Measurements from ENCODE around the gene ATP2B2. TPM values are rescaled to one million over a fixed set of nuclear protein-coding genes. Genes with fewer than 3 reads are reported as not detected.

The ATP2B2 gene
- total RNA-seq, 8 experiments from 2014 or later = 0.04 to 3.5 (median 0.73) TPM

DNA sequence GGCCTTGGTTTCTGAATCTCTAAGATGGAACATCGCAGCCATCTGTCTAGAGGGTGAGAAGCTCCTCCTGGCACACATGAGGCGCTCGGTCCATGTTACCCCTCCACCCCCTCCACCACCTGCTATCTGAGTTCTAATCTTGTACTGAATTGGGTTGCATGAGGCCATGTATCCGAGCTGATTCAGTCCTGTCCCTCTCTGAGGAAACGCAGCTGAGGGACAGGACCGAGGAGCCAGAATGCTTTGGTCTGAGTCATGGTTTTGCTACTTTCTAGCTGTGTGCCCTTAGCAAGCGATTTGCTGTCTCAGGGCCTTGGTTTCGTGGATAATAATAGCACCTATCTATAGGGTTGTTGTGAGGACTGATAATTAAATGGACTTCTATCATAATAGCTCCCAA lies 96.7 kb downstream of the ATP2B2 start:
- in situ Hi-C loops (cut with MboI; ENCODE audit: low pct_unique_long_range_greater_than_20kb in 2 of 9, low sequenced_read_pairs in 9 of 9, unreplicated experiment in 9 of 9) = loop anchor here in 1 of 9 experiments (25.0 kb wide), 1 partner anchor 329 kb away; no protein-coding TSS in a partner anchor
- ATAC-seq (replicated peaks in 6 of 8) = no peak
- WGBS, 10 experiments = 51 to 100% (median 80%) methylated on average over 2 to 8 of the region's 8 CpGs; no CpG with 5 or more reads in 5 of the 10 experiments

DNA sequence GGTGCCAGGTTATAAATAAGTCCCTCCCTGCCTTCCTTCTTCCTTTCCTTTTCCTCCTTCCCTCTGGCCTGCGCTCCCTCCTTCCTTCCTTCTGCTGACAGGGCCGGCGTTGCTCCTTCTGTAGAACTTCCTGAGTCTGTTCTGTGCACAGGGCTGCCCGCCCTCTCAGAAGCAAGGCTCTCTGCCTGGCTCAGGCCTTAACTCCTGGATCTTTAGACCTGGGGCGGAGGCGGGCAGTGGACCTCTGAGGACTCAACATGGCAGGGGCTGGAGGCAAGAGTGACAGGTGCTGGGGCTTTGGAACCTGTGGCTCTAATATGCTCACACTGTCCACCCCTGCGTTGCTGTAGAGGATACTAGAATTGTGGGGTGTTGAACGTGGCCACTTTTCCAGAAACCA lies 98.0 kb downstream of the ATP2B2 start:
- no peak overlapping the region for H3K4me3 ChIP-seq
- H3K27ac ChIP-seq = no peak overlapping the region
- H3K4me1 ChIP-seq (replicated peaks in 1 of 2) = no peaks in the 10 kb centered on the region
- 40 to 100% (median 78%) methylated on average over 1 to 5 of the region's 8 CpGs; no CpG with 5 or more reads in 4 of the 10 experiments for WGBS, 10 experiments
- in situ Hi-C loops (cut with MboI; ENCODE audit: low pct_unique_long_range_greater_than_20kb in 2 of 9, low sequenced_read_pairs in 9 of 9, unreplicated experiment in 9 of 9) = loop anchor here in 1 of 9 experiments (25.0 kb wide), 1 partner anchor 330 kb away; no protein-coding TSS in a partner anchor
- ATAC-seq (replicated peaks in 6 of 8) = no peak

More for the DNA sequence above, 96.7 kb downstream of the ATP2B2 start:
- no peak overlapping the region for H3K4me3 ChIP-seq
- no peak overlapping the region for H3K27ac ChIP-seq
- H3K4me1 ChIP-seq (replicated peaks in 1 of 2) = no peaks in the 10 kb centered on the region

DNA sequence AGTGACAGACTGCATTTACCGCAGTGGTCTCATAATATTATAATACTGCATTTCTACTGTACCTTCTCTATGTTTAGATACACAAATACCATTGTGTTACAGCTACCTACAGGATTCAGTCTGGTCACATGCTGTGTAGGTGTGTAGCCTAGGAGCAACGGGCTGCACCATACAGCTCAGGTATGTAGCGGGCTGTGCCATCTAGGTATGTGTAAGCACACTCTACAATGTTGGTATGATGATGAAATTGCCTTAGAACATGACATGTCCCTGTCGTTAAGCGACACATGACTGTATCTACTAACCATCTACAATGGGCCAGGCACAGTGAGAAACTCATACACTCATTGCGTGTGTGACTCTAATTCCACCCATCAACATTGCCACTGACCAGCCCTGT lies 99.0 kb downstream of the ATP2B2 start:
- in situ Hi-C loops (cut with MboI; ENCODE audit: low pct_unique_long_range_greater_than_20kb in 2 of 9, low sequenced_read_pairs in 9 of 9, unreplicated experiment in 9 of 9) = loop anchor here in 1 of 9 experiments (25.0 kb wide), 1 partner anchor 331 kb away; no protein-coding TSS in a partner anchor
- no peak overlapping the region for H3K27ac ChIP-seq
- no peak for ATAC-seq (replicated peaks in 6 of 8)
- no peaks in the 10 kb centered on the region for H3K4me1 ChIP-seq (replicated peaks in 1 of 2)
- H3K4me3 ChIP-seq = no peak overlapping the region
- 17 to 100% (median 68%) methylated on average over 1 to 4 of the region's 6 CpGs; no CpG with 5 or more reads in 4 of the 10 experiments for WGBS, 10 experiments

DNA sequence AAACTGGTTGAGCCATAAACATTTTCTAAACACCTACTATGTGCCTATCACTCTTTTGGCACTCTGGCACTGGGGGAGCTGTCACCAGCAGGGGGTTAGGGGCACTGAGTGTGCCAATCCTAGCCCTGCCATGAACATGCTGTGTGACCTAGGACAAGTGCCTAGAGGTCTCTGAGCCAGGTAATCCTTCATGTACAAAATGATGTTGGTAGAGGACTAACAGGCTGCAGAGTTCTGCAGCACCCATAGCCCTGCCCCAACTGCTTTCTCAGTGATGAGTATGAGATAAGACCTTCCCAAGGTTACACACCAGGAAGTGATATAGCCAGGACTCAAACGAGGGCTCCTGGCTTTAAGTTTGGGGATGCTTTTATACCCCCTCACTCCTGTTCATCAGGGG lies 99.6 kb downstream of the ATP2B2 start:
- no peaks in the 10 kb centered on the region for H3K4me1 ChIP-seq (replicated peaks in 1 of 2)
- H3K27ac ChIP-seq = no peak overlapping the region
- no peak for ATAC-seq (replicated peaks in 6 of 8)
- WGBS, 10 experiments = 0 to 100% (median 86%) methylated on average over 1 of the region's 1 CpG; no CpG with 5 or more reads in 7 of the 10 experiments
- in situ Hi-C loops (cut with MboI; ENCODE audit: low pct_unique_long_range_greater_than_20kb in 2 of 9, low sequenced_read_pairs in 9 of 9, unreplicated experiment in 9 of 9) = loop anchor here in 1 of 9 experiments (25.0 kb wide), 1 partner anchor 331 kb away; no protein-coding TSS in a partner anchor
- H3K4me3 ChIP-seq = no peak overlapping the region

DNA sequence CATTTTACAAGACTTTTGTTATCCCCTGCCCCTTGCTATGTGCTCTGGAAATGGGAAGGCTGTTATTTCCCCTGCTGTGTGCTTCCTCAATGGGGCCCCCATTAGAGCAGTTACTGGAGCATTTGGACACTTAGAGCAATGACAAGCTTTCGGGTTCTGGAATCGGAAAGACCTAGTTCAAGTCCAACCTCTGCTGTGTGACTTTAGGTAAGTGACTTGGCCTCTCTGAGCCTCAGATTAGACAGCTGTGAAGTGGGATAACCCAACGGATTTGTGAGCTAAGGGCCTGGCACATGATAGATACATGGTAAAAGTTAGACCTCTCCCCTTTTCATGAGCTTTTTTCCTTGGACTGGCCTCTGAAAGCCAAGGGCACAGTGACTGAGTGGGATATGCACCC lies 100.5 kb downstream of the ATP2B2 start:
- in situ Hi-C loops (cut with MboI; ENCODE audit: low pct_unique_long_range_greater_than_20kb in 2 of 9, low sequenced_read_pairs in 9 of 9, unreplicated experiment in 9 of 9) = loop anchor here in 1 of 9 experiments (25.0 kb wide), 1 partner anchor 332 kb away; no protein-coding TSS in a partner anchor
- Histone ChIP-seq H3K27ac (no peak overlapping the region), H3K4me3 (no peak overlapping the region), H3K4me1 (replicated peaks in 1 of 2) (no peaks in the 10 kb centered on the region)
- WGBS, 10 experiments = 17 to 78% (median 71%) methylated on average over 1 to 3 of the region's 3 CpGs; no CpG with 5 or more reads in 6 of the 10 experiments
- ATAC-seq (replicated peaks in 6 of 8) = no peak

DNA sequence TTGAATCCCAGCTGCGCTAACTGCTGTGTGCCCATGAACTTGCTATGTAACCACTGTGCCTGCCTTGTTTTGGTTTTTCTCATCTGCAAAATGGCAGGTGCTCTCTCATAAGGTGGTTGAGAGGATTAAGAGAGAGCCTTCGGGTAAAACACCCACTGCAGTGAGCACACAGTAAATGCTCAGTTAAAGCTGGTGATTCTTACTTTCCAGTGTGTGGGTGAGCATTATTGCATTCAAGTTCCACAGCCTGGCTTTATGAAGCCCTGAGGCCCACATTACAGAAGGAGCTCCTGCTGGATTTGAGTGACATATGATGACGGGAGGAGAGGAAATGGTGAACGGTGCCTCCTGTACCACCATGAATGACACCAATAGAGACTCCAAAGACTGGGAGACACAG lies 101.0 kb downstream of the ATP2B2 start:
- Histone ChIP-seq H3K4me3 (no peak overlapping the region), H3K27ac (no peak overlapping the region), H3K4me1 (replicated peaks in 1 of 2) (no peaks in the 10 kb centered on the region)
- WGBS, 10 experiments = 0 to 100% (median 80%) methylated on average over 1 to 4 of the region's 4 CpGs; no CpG with 5 or more reads in 1 of the 10 experiments
- ATAC-seq (replicated peaks in 6 of 8) = no peak
- in situ Hi-C loops (cut with MboI; ENCODE audit: low pct_unique_long_range_greater_than_20kb in 2 of 9, low sequenced_read_pairs in 9 of 9, unreplicated experiment in 9 of 9) = loop anchor here in 1 of 9 experiments (25.0 kb wide), 1 partner anchor 333 kb away; no protein-coding TSS in a partner anchor

DNA sequence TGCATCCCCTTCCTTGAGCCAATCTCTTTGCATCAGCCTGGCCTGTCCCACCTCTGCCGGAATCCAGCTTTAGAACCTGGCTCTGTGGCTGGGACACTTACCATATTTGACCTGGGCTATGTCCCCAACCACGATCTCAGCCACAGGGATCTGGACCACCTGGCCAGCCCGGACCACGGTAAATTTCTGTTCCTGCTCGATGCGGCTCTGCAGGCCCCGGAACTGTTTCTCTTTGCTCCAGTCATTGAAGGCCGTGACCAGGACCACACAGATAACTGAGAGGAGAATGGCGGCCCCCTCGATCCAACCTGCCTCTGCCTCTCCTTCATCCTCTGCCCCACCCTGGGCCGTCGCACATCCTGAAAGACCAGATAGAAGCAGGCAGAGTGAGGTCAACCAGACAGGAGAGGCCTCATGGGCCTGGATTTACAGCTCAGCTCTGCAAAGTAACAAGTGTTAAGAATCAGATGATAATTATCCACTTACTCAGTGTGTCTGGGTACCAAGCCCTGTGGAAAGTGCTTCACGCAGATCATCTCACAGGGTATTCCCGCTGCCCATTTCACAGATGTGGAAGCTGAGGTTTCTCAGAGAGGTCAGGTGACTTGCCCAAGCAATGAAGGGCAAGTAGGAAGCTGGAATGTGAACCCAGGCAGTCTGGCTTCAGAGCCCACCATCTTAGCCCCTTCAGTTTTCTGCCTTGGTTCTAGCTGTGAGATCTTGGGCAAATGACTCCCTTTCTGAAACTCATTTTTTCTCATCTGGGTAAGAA lies 103.2 kb downstream of the ATP2B2 start:
- no peak for ATAC-seq (replicated peaks in 6 of 8)
- WGBS, 10 experiments = 72 to 93% (median 88%) methylated on average over 2 to 13 of the region's 14 CpGs; no CpG with 5 or more reads in 7 of the 10 experiments
- Histone ChIP-seq H3K27ac (no peak overlapping the region), H3K4me3 (no peak overlapping the region), H3K4me1 (replicated peaks in 1 of 2) (no peaks in the 10 kb centered on the region)
- in situ Hi-C loops (cut with MboI; ENCODE audit: low pct_unique_long_range_greater_than_20kb in 2 of 9, low sequenced_read_pairs in 9 of 9, unreplicated experiment in 9 of 9) = loop anchor here in 1 of 9 experiments (25.0 kb wide), 1 partner anchor 335 kb away; no protein-coding TSS in a partner anchor

DNA sequence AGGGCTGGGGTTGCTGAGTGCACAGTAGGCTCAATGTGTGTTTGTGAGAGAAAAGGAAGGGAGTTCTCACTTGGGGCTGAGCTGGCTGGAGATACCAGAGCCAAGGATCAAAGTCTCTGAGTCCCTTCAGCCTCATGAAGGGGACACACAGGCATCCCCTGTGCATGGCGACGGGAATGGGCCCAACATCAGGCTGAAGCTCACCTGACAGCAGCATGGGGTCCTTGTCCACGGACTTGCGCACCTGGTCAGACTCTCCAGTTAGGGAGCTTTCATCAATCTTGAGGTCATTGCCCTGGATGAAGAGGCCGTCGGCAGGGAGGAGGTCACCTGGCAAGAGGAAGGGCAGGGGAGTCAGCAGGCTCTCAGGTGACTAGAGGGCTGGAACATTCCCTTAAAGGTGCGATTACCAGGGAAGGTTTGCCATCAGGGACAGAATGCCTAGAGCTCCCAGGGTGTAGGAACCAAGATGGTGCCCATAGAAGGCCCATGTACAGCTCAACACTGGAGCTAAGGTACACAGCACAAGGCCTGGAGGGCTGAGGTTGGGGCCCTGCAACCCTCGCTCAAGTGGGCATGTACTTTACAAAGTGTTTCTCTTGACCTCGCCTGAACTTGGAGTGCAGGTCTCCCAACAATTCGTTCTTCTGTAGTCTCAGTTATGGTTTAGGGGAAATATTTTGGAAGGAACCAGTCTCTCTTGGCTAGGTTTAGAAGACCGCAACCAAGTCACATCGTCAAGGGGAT lies 104.5 kb downstream of the ATP2B2 start:
- Histone ChIP-seq H3K4me1 (replicated peaks in 1 of 2) (no peaks in the 10 kb centered on the region), H3K27ac (no peak overlapping the region), H3K4me3 (no peak overlapping the region)
- ATAC-seq (replicated peaks in 6 of 8) = no peak
- in situ Hi-C loops (cut with MboI; ENCODE audit: low pct_unique_long_range_greater_than_20kb in 2 of 9, low sequenced_read_pairs in 9 of 9, unreplicated experiment in 9 of 9) = loop anchor here in 1 of 9 experiments (25.0 kb wide), 1 partner anchor 336 kb away; no protein-coding TSS in a partner anchor
- 60 to 100% (median 81%) methylated on average over 1 to 11 of the region's 12 CpGs; no CpG with 5 or more reads in 5 of the 10 experiments for WGBS, 10 experiments

DNA sequence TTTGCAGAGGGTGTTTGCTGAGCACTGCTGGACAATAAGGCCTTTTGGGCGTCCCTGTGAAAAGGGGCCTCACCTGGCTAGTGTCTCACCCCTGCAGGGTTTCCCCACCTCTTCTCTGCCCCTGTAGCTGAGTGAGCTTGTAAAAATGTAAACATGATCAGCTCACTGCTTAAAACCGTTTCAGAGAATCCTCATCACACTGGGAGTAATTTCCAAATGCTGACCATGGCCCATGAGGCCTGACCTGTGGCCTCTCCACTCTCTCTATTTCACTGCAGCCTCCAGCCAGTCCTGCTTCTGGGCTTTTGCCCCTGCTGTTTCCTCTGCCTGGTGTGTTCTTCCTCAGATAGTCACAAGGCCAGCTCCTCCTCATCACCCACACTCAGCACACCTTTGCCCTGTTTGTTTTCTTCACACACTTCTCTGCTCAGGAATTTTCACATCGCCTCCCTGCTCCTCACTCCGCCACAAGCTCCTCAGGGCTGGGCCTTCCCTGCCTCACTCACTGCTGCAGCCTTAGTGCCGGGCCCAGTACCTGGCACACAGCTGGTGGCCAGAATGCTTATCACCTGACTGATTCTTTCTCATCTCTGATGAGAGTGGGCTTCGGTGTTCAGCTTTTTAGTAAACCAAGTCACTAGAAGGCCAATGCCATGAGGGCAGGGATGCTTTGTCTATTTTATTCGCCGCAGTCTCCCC lies 105.2 kb downstream of the ATP2B2 start:
- 0 to 96% (median 20%) methylated on average over 1 to 7 of the region's 8 CpGs; no CpG with 5 or more reads in 1 of the 10 experiments for WGBS, 10 experiments
- H3K4me1 ChIP-seq (replicated peaks in 1 of 2) = no peaks in the 10 kb centered on the region
- H3K4me3 ChIP-seq = no peak overlapping the region
- in situ Hi-C loops (cut with MboI; ENCODE audit: low pct_unique_long_range_greater_than_20kb in 2 of 9, low sequenced_read_pairs in 9 of 9, unreplicated experiment in 9 of 9) = loop anchor here in 1 of 9 experiments (25.0 kb wide), 1 partner anchor 337 kb away; no protein-coding TSS in a partner anchor
- no peak for ATAC-seq (replicated peaks in 6 of 8)
- H3K27ac ChIP-seq = no peak overlapping the region

DNA sequence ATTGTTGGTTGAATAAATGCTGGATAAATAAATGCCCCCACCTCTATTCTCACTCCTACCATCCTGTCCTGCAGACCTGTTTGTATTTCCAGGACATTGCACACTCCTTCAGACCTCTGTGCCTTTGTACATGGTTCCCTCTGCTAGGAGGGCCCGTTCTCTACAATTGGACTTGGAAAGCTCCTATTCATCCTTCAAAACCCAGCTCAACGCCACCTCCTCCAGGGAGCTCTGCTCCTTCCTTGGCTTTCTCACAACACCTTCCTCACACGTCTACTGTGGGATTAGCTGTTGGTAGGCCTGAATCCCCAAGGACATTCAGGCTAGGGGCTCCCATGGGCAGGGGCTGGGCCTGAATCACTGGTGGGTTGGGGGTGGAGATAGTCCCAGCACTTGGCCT lies 105.8 kb downstream of the ATP2B2 start:
- WGBS, 10 experiments = 20 to 40% methylated on average over 1 to 2 of the region's 3 CpGs; no CpG with 5 or more reads in 8 of the 10 experiments
- ATAC-seq (replicated peaks in 6 of 8) = no peak
- Histone ChIP-seq H3K4me1 (replicated peaks in 1 of 2) (no peaks in the 10 kb centered on the region), H3K27ac (no peak overlapping the region), H3K4me3 (no peak overlapping the region)
- in situ Hi-C loops (cut with MboI; ENCODE audit: low pct_unique_long_range_greater_than_20kb in 2 of 9, low sequenced_read_pairs in 9 of 9, unreplicated experiment in 9 of 9) = loop anchor here in 1 of 9 experiments (25.0 kb wide), 1 partner anchor 338 kb away; no protein-coding TSS in a partner anchor

DNA sequence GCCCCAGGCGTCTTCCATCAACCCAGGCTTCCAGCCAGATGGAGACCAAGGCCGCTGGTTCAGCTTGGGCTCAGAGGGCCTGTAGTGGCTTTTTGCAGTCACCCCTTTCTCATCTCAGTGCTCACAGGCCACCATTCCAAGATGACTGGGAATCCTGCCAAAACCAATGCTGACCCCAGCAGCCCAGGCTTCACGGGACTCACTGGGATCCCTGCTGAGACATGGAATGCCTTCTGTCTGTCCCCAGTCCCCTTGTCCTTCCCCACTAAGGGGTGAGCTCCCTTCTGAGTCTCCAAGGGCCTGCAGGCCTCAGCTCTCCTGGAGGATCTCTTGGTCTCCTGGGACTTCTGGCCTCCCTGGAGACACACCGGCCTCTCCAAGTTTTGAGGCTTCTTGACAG lies 107.0 kb downstream of the ATP2B2 start:
- no peak for ATAC-seq (replicated peaks in 6 of 8)

DNA sequence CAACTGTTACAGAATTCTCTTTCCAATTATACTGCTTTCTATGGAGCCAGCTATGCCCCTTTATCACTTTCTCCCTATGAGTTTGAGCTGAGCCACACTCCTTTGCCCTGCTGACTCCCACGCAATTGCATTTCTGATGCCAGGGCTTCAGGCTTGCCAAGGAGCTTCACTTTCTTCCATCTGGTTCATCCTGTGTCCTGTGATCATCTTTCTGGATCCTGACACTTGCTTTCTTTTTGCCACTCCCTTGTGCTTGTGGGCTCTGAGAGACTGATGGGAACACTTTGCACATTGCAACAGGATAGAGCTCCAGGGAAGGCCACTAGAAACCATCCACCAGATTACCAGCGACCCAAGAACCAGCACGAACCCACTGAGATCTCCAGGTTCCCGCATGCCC lies 107.5 kb downstream of the ATP2B2 start:
- H3K4me3 ChIP-seq = no peak overlapping the region
- no peak overlapping the region for H3K27ac ChIP-seq
- WGBS, 10 experiments = 16 to 100% (median 65%) methylated on average over 1 to 4 of the region's 4 CpGs; no CpG with 5 or more reads in 3 of the 10 experiments
- no peaks in the 10 kb centered on the region for H3K4me1 ChIP-seq (replicated peaks in 1 of 2)
- in situ Hi-C loops (cut with MboI; ENCODE audit: low pct_unique_long_range_greater_than_20kb in 2 of 9, low sequenced_read_pairs in 9 of 9, unreplicated experiment in 9 of 9) = no loop called here
- ATAC-seq (replicated peaks in 6 of 8) = no peak

More for the DNA sequence above, 107.0 kb downstream of the ATP2B2 start:
- Histone ChIP-seq H3K4me3 (no peak overlapping the region), H3K27ac (no peak overlapping the region), H3K4me1 (replicated peaks in 1 of 2) (no peaks in the 10 kb centered on the region)
- in situ Hi-C loops (cut with MboI; ENCODE audit: low pct_unique_long_range_greater_than_20kb in 2 of 9, low sequenced_read_pairs in 9 of 9, unreplicated experiment in 9 of 9) = no loop called here
- 17 to 78% (median 46%) methylated on average over 1 to 3 of the region's 4 CpGs; no CpG with 5 or more reads in 6 of the 10 experiments for WGBS, 10 experiments
